Measurements from ENCODE around the gene TMEM63A.
"Not testable (repeated sequence)": the region's sequence is repeated elsewhere in the genome, so short reads cannot be mapped to it uniquely, and the experiment has no call there.

TMEM63A gene

GRCh38 chr1:225881959-225882693, at the start of gene TMEM63A:
Gene TMEM63A, minus strand, starts transcription at chr1:225882380. Its CDS starts 4,800 bp downstream, at chr1:225877580.
- Histone ChIP-seq H3K4me1 (ENCODE audit: insufficient read depth, low read length) (peaks cover 17% of the 10 kb centered on the region), H3K4me3 (ENCODE audit: low read length) (peak within 1 kb of the TSS; percentile 88), H3K27me3 (ENCODE audit: insufficient read depth, low read length) (peaks cover 38% of the 10 kb centered on the region), H3K27ac (ENCODE audit: low read length) (no peak within 1 kb of the TSS), H3K36me3 (ENCODE audit: insufficient read depth, low read depth, low read length) (peaks cover 10% of the 10 kb centered on the region; the same call in 1 of the 2 replicates), H3K9ac (ENCODE audit: low read depth, low read length) (peak within 1 kb of the TSS; percentile 83), H3K9me3 (ENCODE audit: insufficient read depth, low read depth, low read length) (no peaks in the 10 kb centered on the region)

GRCh38 chr1:225931270-225932136, 49.3 kb upstream of the TMEM63A start:
- no peak overlapping the region for H3K9ac ChIP-seq (ENCODE audit: low read depth, low read length)
- H3K4me1 ChIP-seq (ENCODE audit: insufficient read depth, low read length) = no peaks in the 10 kb centered on the region
- no peak overlapping the region for H3K27ac ChIP-seq (ENCODE audit: low read length)
- no peaks in the 10 kb centered on the region for H3K36me3 ChIP-seq (ENCODE audit: insufficient read depth, low read depth, low read length)
- no peaks in the 10 kb centered on the region for H3K27me3 ChIP-seq (ENCODE audit: insufficient read depth, low read length)
- H3K9me3 ChIP-seq (ENCODE audit: insufficient read depth, low read depth, low read length) = no peaks in the 10 kb centered on the region
- no peak overlapping the region for H3K4me3 ChIP-seq (ENCODE audit: low read length)

DNA sequence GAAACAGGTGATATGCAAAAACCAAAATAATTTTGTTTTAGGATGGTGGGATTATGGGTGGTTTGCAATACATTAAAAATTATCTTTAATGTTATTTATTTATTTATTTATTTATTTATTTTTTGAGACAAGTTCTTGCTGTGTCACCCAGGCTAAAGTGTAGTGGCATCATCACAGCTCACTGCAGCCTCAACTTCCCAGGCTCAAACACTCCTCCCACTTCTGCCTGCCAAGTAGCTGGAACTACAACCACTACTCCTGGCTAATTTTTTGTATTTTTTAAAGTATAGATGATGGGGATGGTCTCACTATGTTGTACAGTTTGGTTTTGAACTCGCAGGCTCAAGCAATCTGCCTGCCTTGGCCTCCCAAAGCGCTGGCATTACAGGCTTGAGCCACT, 48.4 kb upstream of the TMEM63A start:
- H3K9me3 ChIP-seq (ENCODE audit: insufficient read depth, low read depth, low read length) = no peaks in the 10 kb centered on the region
- no peaks in the 10 kb centered on the region for H3K36me3 ChIP-seq (ENCODE audit: insufficient read depth, low read depth, low read length)
- no peak overlapping the region for H3K27ac ChIP-seq (ENCODE audit: low read length)
- H3K4me3 ChIP-seq (ENCODE audit: low read length) = no peak overlapping the region
- no peaks in the 10 kb centered on the region for H3K4me1 ChIP-seq (ENCODE audit: insufficient read depth, low read length)
- H3K27me3 ChIP-seq (ENCODE audit: insufficient read depth, low read length) = no peaks in the 10 kb centered on the region
- H3K9ac ChIP-seq (ENCODE audit: low read depth, low read length) = no peak overlapping the region

DNA sequence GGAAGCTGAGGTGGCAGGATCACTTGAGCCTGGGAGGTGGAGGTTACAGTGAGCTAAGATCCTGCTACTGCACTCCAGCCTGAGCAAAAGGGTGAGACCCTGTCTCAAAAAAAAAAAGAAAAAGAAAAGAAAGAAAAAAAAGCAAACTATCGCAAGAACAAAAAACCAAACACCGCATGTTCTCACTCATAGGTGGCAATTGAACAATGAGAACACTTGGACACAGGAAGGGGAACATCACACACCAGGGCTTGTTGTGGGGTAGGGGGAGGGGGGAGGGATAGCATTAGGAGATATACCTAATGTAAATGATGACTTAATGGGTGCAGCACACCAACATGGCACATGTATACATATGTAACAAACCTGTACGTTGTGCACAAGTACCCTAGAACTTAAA, 47.3 kb upstream of the TMEM63A start:
- H3K27ac ChIP-seq (ENCODE audit: low read length); H3K9me3 ChIP-seq (ENCODE audit: insufficient read depth, low read depth, low read length); H3K9ac ChIP-seq (ENCODE audit: low read depth, low read length); H3K4me1 ChIP-seq (ENCODE audit: insufficient read depth, low read length); H3K4me3 ChIP-seq (ENCODE audit: low read length); H3K27me3 ChIP-seq (ENCODE audit: insufficient read depth, low read length); H3K36me3 ChIP-seq (ENCODE audit: insufficient read depth, low read depth, low read length): not testable (repeated sequence)

- H3K9me3 ChIP-seq (ENCODE audit: insufficient read depth, low read depth, low read length) = no peaks in the 10 kb centered on the region
- H3K36me3 ChIP-seq (ENCODE audit: insufficient read depth, low read depth, low read length) = no peaks in the 10 kb centered on the region
- H3K27ac ChIP-seq (ENCODE audit: low read length) = no peak overlapping the region
- no peaks in the 10 kb centered on the region for H3K4me1 ChIP-seq (ENCODE audit: insufficient read depth, low read length)
- H3K27me3 ChIP-seq (ENCODE audit: insufficient read depth, low read length) = no peaks in the 10 kb centered on the region
- H3K9ac ChIP-seq (ENCODE audit: low read depth, low read length) = no peak overlapping the region
- no peak overlapping the region for H3K4me3 ChIP-seq (ENCODE audit: low read length)
Measured at GRCh38 chr1:225928186-225929175, 46.3 kb upstream of the TMEM63A start.

- Histone ChIP-seq H3K27ac (ENCODE audit: low read length) (no peak overlapping the region), H3K4me1 (ENCODE audit: insufficient read depth, low read length) (peaks cover 4% of the 10 kb centered on the region), H3K4me3 (ENCODE audit: low read length) (no peak overlapping the region), H3K27me3 (ENCODE audit: insufficient read depth, low read length) (no peaks in the 10 kb centered on the region), H3K9ac (ENCODE audit: low read depth, low read length) (no peak overlapping the region), H3K36me3 (ENCODE audit: insufficient read depth, low read depth, low read length) (peaks cover 14% of the 10 kb centered on the region), H3K9me3 (ENCODE audit: insufficient read depth, low read depth, low read length) (no peaks in the 10 kb centered on the region)
Measured at GRCh38 chr1:225926551-225927113, 44.5 kb upstream of the TMEM63A start.

- peak within 1 kb of the TSS; percentile 53 for H3K27ac ChIP-seq (ENCODE audit: low read length)
- peaks cover 37% of the 10 kb centered on the region for H3K36me3 ChIP-seq (ENCODE audit: insufficient read depth, low read depth, low read length)
Measured at GRCh38 chr1:225923692-225924555, 41.7 kb upstream of the TMEM63A start, which contains the start of gene PYCR2. Gene PYCR2, minus strand, starts transcription at chr1:225924250. Its CDS starts 140 bp downstream, at chr1:225924110.

GRCh38 chr1:225923381-225923691, 41.2 kb upstream of the TMEM63A start:
- peak overlapping the region; percentile 86 for H3K4me3 ChIP-seq (ENCODE audit: low read length)
- peak overlapping the region; percentile 93 for H3K9ac ChIP-seq (ENCODE audit: low read depth, low read length)
- no peaks in the 10 kb centered on the region for H3K9me3 ChIP-seq (ENCODE audit: insufficient read depth, low read depth, low read length)
- peaks cover 4% of the 10 kb centered on the region for H3K4me1 ChIP-seq (ENCODE audit: insufficient read depth, low read length)
- no peaks in the 10 kb centered on the region for H3K27me3 ChIP-seq (ENCODE audit: insufficient read depth, low read length)
- peaks cover 38% of the 10 kb centered on the region for H3K36me3 ChIP-seq (ENCODE audit: insufficient read depth, low read depth, low read length)
- peak overlapping the region; percentile 53 for H3K27ac ChIP-seq (ENCODE audit: low read length)

More at GRCh38 chr1:225923692-225924555, 41.7 kb upstream of the TMEM63A start, which contains the start of gene PYCR2:
- H3K4me3 ChIP-seq (ENCODE audit: low read length) = peak within 1 kb of the TSS; percentile 86
- H3K4me1 ChIP-seq (ENCODE audit: insufficient read depth, low read length) = peaks cover 4% of the 10 kb centered on the region
- H3K9ac ChIP-seq (ENCODE audit: low read depth, low read length) = peak within 1 kb of the TSS; percentile 93
- H3K9me3 ChIP-seq (ENCODE audit: insufficient read depth, low read depth, low read length) = no peaks in the 10 kb centered on the region
- H3K27me3 ChIP-seq (ENCODE audit: insufficient read depth, low read length) = no peaks in the 10 kb centered on the region

GRCh38 chr1:225921734-225922709, 39.8 kb upstream of the TMEM63A start:
- no peaks in the 10 kb centered on the region for H3K27me3 ChIP-seq (ENCODE audit: insufficient read depth, low read length)
- H3K9me3 ChIP-seq (ENCODE audit: insufficient read depth, low read depth, low read length) = no peaks in the 10 kb centered on the region
- peaks cover 4% of the 10 kb centered on the region for H3K4me1 ChIP-seq (ENCODE audit: insufficient read depth, low read length)
- H3K36me3 ChIP-seq (ENCODE audit: insufficient read depth, low read depth, low read length) = peaks cover 50% of the 10 kb centered on the region
- no peak overlapping the region for H3K9ac ChIP-seq (ENCODE audit: low read depth, low read length)
- H3K4me3 ChIP-seq (ENCODE audit: low read length) = no peak overlapping the region
- H3K27ac ChIP-seq (ENCODE audit: low read length) = no peak overlapping the region
